ENCODE results near the gene CTSL.
"Not testable (repeated sequence)": the region's sequence is repeated elsewhere in the genome, so short reads cannot be mapped to it uniquely, and the experiment has no call there.

The CTSL gene

DNA sequence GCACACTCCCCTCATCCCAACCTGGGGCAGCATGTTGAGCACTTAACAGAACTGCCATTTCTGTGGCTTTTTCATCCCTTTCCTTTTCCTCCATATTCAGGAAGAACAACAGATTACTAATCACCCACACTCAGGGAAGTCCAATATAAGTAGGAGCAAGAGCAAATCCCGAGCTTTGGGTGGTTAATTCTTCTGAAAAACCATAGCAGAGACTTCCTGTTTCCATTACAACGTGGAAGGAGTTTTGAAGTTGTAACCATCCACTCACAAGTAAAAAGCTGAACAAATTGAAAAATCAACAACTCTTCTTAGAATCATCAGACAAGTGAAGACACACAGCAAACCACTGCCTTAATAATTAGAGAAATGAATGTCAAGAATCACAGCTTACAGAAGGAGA lies 8.2 kb downstream of the CTSL start:
- Histone ChIP-seq H3K9me3 (ENCODE audit: control insufficient read depth in 2 of 2, low read length in 2 of 2) (no peaks in the 10 kb centered on the region), H3K27me3 (ENCODE audit: control insufficient read depth in 2 of 2, insufficient read depth in 2 of 2, low read length in 2 of 2) (no peaks in the 10 kb centered on the region), H3K9ac (ENCODE audit: low read depth in 1 of 2, low read length in 2 of 2) (no peak overlapping the region), H3K36me3 (ENCODE audit: control insufficient read depth in 2 of 2, insufficient read depth in 2 of 2, low read length in 2 of 2) (peaks cover 2 to 12% of the 10 kb centered on the region in 2 donors), H3K4me1 (ENCODE audit: control insufficient read depth in 2 of 2, insufficient read depth in 2 of 2, low read length in 2 of 2) (no peaks in the 10 kb centered on the region), H3K27ac (ENCODE audit: low read depth in 2 of 2, low read length in 2 of 2) (no peak overlapping the region), H3K4me3 (ENCODE audit: low read length in 2 of 2) (no peak overlapping the region)

GRCh38 chr9:87739546-87739945 lies 13.6 kb downstream of the CTSL start:
- Histone ChIP-seq H3K4me1 (ENCODE audit: control insufficient read depth in 2 of 2, insufficient read depth in 2 of 2, low read length in 2 of 2) (no peaks in the 10 kb centered on the region), H3K9me3 (ENCODE audit: control insufficient read depth in 2 of 2, low read length in 2 of 2) (no peaks in the 10 kb centered on the region), H3K4me3 (ENCODE audit: low read length in 2 of 2) (no peak overlapping the region), H3K9ac (ENCODE audit: low read depth in 1 of 2, low read length in 2 of 2) (no peak overlapping the region), H3K36me3 (ENCODE audit: control insufficient read depth in 2 of 2, insufficient read depth in 2 of 2, low read length in 2 of 2) (no peaks in the 10 kb centered on the region), H3K27me3 (ENCODE audit: control insufficient read depth in 2 of 2, insufficient read depth in 2 of 2, low read length in 2 of 2) (no peaks in the 10 kb centered on the region), H3K27ac (ENCODE audit: low read depth in 2 of 2, low read length in 2 of 2) (no peak overlapping the region)

DNA sequence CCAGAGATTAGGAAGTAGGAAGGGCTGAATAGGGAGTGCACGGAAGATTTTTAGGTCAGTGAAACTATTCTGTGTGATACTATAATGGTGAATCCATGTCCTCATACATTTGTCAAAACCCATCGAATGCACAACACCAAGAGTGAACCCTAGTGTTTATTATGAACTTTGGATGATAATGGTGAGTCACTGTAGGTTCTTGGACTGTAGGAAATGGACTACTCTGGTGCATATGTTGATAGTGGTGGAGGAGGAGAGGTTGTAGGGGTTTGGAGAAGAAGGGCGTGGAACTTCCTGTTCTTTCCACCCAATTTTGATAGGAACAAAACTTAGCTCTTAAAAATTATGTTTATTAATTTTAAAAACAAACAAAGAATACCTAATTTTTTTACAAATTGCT lies 14.3 kb downstream of the CTSL start:
- H3K27me3 ChIP-seq (ENCODE audit: control insufficient read depth in 2 of 2, insufficient read depth in 2 of 2, low read length in 2 of 2) = no peaks in the 10 kb centered on the region
- H3K36me3 ChIP-seq (ENCODE audit: control insufficient read depth in 2 of 2, insufficient read depth in 2 of 2, low read length in 2 of 2) = no peaks in the 10 kb centered on the region
- no peak overlapping the region for H3K4me3 ChIP-seq (ENCODE audit: low read length in 2 of 2)
- no peak overlapping the region for H3K27ac ChIP-seq (ENCODE audit: low read depth in 2 of 2, low read length in 2 of 2)
- H3K9ac ChIP-seq (ENCODE audit: low read depth in 1 of 2, low read length in 2 of 2) = no peak overlapping the region
- no peaks in the 10 kb centered on the region for H3K9me3 ChIP-seq (ENCODE audit: control insufficient read depth in 2 of 2, low read length in 2 of 2)
- no peaks in the 10 kb centered on the region for H3K4me1 ChIP-seq (ENCODE audit: control insufficient read depth in 2 of 2, insufficient read depth in 2 of 2, low read length in 2 of 2)

DNA sequence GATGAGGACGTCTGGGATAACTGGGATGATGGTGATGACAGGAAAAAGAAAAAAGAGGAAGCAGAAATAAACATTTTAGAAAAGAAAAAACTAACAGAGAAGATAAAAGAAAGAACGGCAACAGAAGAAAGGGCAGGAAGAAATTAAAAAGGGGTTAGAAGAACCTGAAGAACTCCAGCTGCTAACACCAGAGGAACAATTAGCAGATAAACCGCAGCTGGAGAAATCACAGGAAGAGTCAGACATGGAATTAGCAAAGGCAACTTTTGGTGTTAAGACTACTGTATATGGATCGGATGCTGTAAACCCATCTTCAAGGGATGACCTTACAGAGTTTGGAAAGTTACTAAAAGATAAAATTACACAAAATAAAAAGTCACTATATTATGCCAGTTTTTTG lies 15.4 kb downstream of the CTSL start:
- Histone ChIP-seq H3K27ac (ENCODE audit: low read depth in 2 of 2, low read length in 2 of 2) (no peak overlapping the region), H3K9me3 (ENCODE audit: control insufficient read depth in 2 of 2, low read length in 2 of 2) (no peaks in the 10 kb centered on the region), H3K4me1 (ENCODE audit: control insufficient read depth in 2 of 2, insufficient read depth in 2 of 2, low read length in 2 of 2) (no peaks in the 10 kb centered on the region), H3K36me3 (ENCODE audit: control insufficient read depth in 2 of 2, insufficient read depth in 2 of 2, low read length in 2 of 2) (no peaks in the 10 kb centered on the region), H3K9ac (ENCODE audit: low read depth in 1 of 2, low read length in 2 of 2) (no peak overlapping the region), H3K27me3 (ENCODE audit: control insufficient read depth in 2 of 2, insufficient read depth in 2 of 2, low read length in 2 of 2) (no peaks in the 10 kb centered on the region), H3K4me3 (ENCODE audit: low read length in 2 of 2) (no peak overlapping the region)

GRCh38 chr9:87741891-87742290 lies 16.0 kb downstream of the CTSL start:
- Histone ChIP-seq H3K27ac (ENCODE audit: low read depth in 2 of 2, low read length in 2 of 2) (no peak overlapping the region), H3K36me3 (ENCODE audit: control insufficient read depth in 2 of 2, insufficient read depth in 2 of 2, low read length in 2 of 2) (no peaks in the 10 kb centered on the region), H3K4me3 (ENCODE audit: low read length in 2 of 2) (no peak overlapping the region), H3K9me3 (ENCODE audit: control insufficient read depth in 2 of 2, low read length in 2 of 2) (no peaks in the 10 kb centered on the region), H3K9ac (ENCODE audit: low read depth in 1 of 2, low read length in 2 of 2) (no peak overlapping the region), H3K4me1 (ENCODE audit: control insufficient read depth in 2 of 2, insufficient read depth in 2 of 2, low read length in 2 of 2) (no peaks in the 10 kb centered on the region), H3K27me3 (ENCODE audit: control insufficient read depth in 2 of 2, insufficient read depth in 2 of 2, low read length in 2 of 2) (no peaks in the 10 kb centered on the region)

DNA sequence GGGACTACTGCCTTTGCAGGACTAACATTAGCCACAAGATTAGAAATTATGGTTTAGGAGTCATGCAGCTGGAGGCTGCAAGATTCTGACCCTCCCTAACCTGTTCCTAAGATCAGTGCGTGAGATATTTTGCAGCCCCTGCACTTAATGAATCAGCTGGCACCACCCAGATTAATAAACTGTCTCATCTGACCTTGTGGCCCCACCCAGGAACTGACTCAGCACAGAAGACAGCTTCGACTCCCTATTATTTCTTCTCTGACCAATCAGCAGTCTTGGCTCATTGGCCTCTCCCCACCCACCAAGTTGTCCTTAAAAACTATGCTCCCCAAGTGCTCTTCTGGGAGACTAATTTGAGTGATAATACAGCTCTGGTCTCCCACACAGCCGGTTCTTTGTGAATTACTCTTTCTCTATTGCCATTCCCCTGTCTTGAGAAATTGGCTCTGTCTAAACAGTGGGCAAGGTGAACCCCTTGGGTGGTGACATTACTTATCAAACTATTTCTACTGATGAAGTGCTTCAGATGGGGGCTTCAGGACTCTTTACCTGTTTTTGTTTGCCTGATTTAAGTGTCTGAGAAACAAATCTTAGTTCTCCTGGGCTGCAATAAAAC lies 17.0 kb downstream of the CTSL start:
- H3K9ac ChIP-seq (ENCODE audit: low read depth in 1 of 2, low read length in 2 of 2) = no peak overlapping the region
- H3K27ac ChIP-seq (ENCODE audit: low read depth in 2 of 2, low read length in 2 of 2) = no peak overlapping the region
- H3K36me3 ChIP-seq (ENCODE audit: control insufficient read depth in 2 of 2, insufficient read depth in 2 of 2, low read length in 2 of 2) = no peaks in the 10 kb centered on the region
- H3K27me3 ChIP-seq (ENCODE audit: control insufficient read depth in 2 of 2, insufficient read depth in 2 of 2, low read length in 2 of 2) = no peaks in the 10 kb centered on the region
- H3K9me3 ChIP-seq (ENCODE audit: control insufficient read depth in 2 of 2, low read length in 2 of 2) = no peaks in the 10 kb centered on the region
- no peaks in the 10 kb centered on the region for H3K4me1 ChIP-seq (ENCODE audit: control insufficient read depth in 2 of 2, insufficient read depth in 2 of 2, low read length in 2 of 2)
- H3K4me3 ChIP-seq (ENCODE audit: low read length in 2 of 2) = no peak overlapping the region

GRCh38 chr9:87744247-87744646 lies 18.3 kb downstream of the CTSL start:
- H3K27ac ChIP-seq (ENCODE audit: low read depth in 2 of 2, low read length in 2 of 2); H3K4me1 ChIP-seq (ENCODE audit: control insufficient read depth in 2 of 2, insufficient read depth in 2 of 2, low read length in 2 of 2); H3K4me3 ChIP-seq (ENCODE audit: low read length in 2 of 2); H3K9ac ChIP-seq (ENCODE audit: low read depth in 1 of 2, low read length in 2 of 2); H3K9me3 ChIP-seq (ENCODE audit: control insufficient read depth in 2 of 2, low read length in 2 of 2); H3K27me3 ChIP-seq (ENCODE audit: control insufficient read depth in 2 of 2, insufficient read depth in 2 of 2, low read length in 2 of 2); H3K36me3 ChIP-seq (ENCODE audit: control insufficient read depth in 2 of 2, insufficient read depth in 2 of 2, low read length in 2 of 2): not testable (repeated sequence)

- Histone ChIP-seq H3K4me1 (ENCODE audit: control insufficient read depth in 2 of 2, insufficient read depth in 2 of 2, low read length in 2 of 2) (no peaks in the 10 kb centered on the region), H3K27me3 (ENCODE audit: control insufficient read depth in 2 of 2, insufficient read depth in 2 of 2, low read length in 2 of 2) (no peaks in the 10 kb centered on the region), H3K36me3 (ENCODE audit: control insufficient read depth in 2 of 2, insufficient read depth in 2 of 2, low read length in 2 of 2) (no peaks in the 10 kb centered on the region), H3K27ac (ENCODE audit: low read depth in 2 of 2, low read length in 2 of 2) (no peak overlapping the region), H3K9ac (ENCODE audit: low read depth in 1 of 2, low read length in 2 of 2) (no peak overlapping the region), H3K9me3 (ENCODE audit: control insufficient read depth in 2 of 2, low read length in 2 of 2) (no peaks in the 10 kb centered on the region), H3K4me3 (ENCODE audit: low read length in 2 of 2) (no peak overlapping the region)
These were observed 20.3 kb downstream of the CTSL start for GRCh38 chr9:87746186-87746585.

DNA sequence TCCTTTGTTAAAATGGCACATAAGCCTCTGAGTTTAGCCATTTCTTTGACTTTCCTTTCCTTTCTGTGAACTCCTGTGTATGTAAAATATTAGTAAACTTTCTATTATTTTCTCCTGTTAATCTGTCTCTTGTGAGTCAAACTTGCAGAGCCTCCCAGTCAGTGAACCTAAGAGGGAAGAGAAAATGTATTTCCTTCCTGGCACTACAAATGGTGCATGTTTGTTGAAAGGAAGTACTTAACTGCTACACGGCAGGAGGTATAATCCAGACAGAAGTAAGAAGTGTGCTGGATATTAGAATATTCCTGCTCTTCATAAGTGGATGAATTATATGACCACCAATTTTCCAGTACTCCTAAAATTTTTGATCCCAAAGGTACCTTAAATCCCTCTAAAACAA lies 23.0 kb downstream of the CTSL start:
- H3K4me1 ChIP-seq (ENCODE audit: control insufficient read depth in 2 of 2, insufficient read depth in 2 of 2, low read length in 2 of 2) = no peaks in the 10 kb centered on the region
- no peak overlapping the region for H3K9ac ChIP-seq (ENCODE audit: low read depth in 1 of 2, low read length in 2 of 2)
- H3K36me3 ChIP-seq (ENCODE audit: control insufficient read depth in 2 of 2, insufficient read depth in 2 of 2, low read length in 2 of 2) = no peaks in the 10 kb centered on the region
- H3K9me3 ChIP-seq (ENCODE audit: control insufficient read depth in 2 of 2, low read length in 2 of 2) = no peaks in the 10 kb centered on the region
- no peak overlapping the region for H3K4me3 ChIP-seq (ENCODE audit: low read length in 2 of 2)
- no peak overlapping the region for H3K27ac ChIP-seq (ENCODE audit: low read depth in 2 of 2, low read length in 2 of 2)
- no peaks in the 10 kb centered on the region for H3K27me3 ChIP-seq (ENCODE audit: control insufficient read depth in 2 of 2, insufficient read depth in 2 of 2, low read length in 2 of 2)

GRCh38 chr9:87749335-87750035 lies 23.6 kb downstream of the CTSL start:
- Histone ChIP-seq H3K4me1 (ENCODE audit: control insufficient read depth in 2 of 2, insufficient read depth in 2 of 2, low read length in 2 of 2) (no peaks in the 10 kb centered on the region), H3K9me3 (ENCODE audit: control insufficient read depth in 2 of 2, low read length in 2 of 2) (no peaks in the 10 kb centered on the region), H3K9ac (ENCODE audit: low read depth in 1 of 2, low read length in 2 of 2) (no peak overlapping the region), H3K4me3 (ENCODE audit: low read length in 2 of 2) (no peak overlapping the region), H3K27ac (ENCODE audit: low read depth in 2 of 2, low read length in 2 of 2) (no peak overlapping the region), H3K36me3 (ENCODE audit: control insufficient read depth in 2 of 2, insufficient read depth in 2 of 2, low read length in 2 of 2) (no peaks in the 10 kb centered on the region), H3K27me3 (ENCODE audit: control insufficient read depth in 2 of 2, insufficient read depth in 2 of 2, low read length in 2 of 2) (no peaks in the 10 kb centered on the region)

Data from mucosa of rectum (tissue), 2 donors.